ENCODE measurements around the gene GSE1. TPM values are rescaled to one million over a fixed set of nuclear protein-coding genes. Genes with fewer than 3 reads are reported as not detected.
A peak's percentile ranks its signal among the peaks of the same experiment; 100 is the strongest.

Gene GSE1
- total and polyA plus RNA-seq, 2 experiments from 2014 or later = 27.9 to 43.5 TPM

DNA sequence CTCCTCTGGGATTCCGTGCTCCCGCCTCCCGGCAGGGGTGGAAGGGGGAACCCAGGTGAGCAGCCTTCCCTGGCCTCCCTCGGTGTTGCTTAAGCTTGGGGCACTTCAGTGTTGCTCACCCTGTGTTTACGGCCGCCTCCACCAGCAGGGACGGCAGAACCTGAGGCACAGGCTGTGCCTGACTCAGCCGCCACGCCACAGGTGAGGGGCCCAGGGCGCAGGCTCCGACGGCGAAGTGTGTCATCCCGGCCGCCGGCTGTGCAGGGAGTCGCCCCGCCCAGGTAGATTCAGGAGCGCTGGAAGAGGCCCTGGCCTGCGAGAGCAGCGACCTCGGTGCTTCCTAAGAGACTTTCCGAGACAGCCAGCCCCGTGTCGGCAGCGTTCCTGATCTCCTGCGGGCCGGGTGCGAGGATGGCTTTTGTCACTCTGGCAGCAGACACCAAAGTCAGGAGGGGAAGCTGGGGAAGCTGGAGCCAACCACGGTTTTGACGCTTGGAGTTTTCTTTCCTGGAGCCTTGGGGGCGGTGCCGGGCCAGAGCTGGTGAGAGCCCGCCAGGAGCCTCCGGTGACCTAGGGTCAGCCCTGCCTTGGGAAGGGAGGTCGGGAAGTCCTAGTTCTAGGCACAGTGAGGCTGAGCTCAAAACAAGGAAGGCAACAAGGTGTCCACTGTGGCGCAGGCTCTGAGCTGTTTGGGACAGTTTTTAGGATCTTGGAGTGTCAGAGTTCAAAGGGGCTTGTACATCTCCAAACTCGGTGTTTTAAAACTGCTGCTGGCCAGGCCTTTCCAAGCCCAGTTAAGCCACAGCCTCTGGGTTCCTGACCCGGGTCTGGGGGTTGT is 2.1 kb downstream of the GSE1 start:
- Histone ChIP-seq H3K27ac (peak overlapping the region; percentile 99), H4K20me1 (ENCODE audit: insufficient read depth, poor library complexity, severe bottlenecking) (peaks cover 73% of the 10 kb centered on the region), H3K9me3 (ENCODE audit: low read depth) (no peaks in the 10 kb centered on the region), H3K9me2 (replicated peaks; ENCODE audit: insufficient read depth) (no peaks in the 10 kb centered on the region), H3K27me3 (no peaks in the 10 kb centered on the region), H3K36me3 (replicated peaks; ENCODE audit: insufficient read depth, low read depth) (no peaks in the 10 kb centered on the region), H3K79me2 (peaks cover 68% of the 10 kb centered on the region), H3K4me2 (peak overlapping the region; percentile 100), H3K4me3 (no peak overlapping the region), H2AFZ (no peak overlapping the region), H3K4me1 (ENCODE audit: insufficient read depth) (peaks cover 54% of the 10 kb centered on the region)
- TF ChIP-seq EZH2phosphoT487 (IDR thresholded peaks at IDR 0.05; ENCODE audit: low read depth, severe bottlenecking, unreplicated experiment) = no peak
- TF ChIP-seq EZH2 (IDR thresholded peaks at IDR 0.05; ENCODE audit: borderline replicate concordance) = no peak
- no peak for TF ChIP-seq CTCF (IDR thresholded peaks at IDR 0.05; ENCODE audit: poor library complexity)
- 20% methylated on average over 38 of the region's 39 CpGs for WGBS (ENCODE audit: low lambda C conversion rate, missing lambda C conversion rate)
- DNase-seq (ENCODE audit: low spot score) = peak; percentile 95

DNA sequence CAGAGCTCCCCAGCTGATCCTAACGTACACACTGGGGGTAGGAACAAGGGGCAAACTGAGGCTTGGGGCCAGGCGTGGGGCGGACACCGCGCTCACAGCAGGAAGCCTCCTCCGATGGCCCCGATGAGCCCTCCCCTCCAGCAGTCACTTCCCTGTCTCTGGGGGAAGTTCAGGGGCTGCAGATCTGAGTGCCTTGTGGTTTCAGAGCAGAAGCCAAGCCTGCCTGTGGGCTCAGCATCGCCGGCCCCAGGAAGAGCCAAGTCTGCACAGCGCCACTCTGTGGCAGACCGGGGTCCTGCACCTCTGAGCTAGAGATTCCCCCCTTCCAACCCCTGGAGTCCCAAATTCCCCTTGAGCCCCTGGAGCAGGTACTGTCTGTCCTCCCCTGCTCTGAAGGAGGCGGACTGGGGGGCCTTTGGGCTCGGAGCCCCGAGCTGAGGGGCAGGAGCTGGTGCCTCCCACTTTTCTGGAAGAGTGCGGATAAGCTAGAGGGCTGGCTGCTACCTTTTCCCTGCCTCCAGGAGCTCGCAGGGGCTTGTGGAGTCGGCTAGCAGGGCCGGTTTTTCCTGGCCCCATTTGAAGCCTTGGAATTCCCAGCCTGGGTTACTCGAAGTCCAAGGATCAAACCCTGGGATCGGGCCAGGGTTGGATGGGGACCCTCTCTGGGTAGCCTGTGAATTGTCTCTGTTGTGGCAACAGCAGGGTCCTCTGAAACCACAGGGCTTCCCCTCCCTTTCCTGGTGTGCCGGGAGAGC is 2.9 kb downstream of the GSE1 start:
- WGBS (ENCODE audit: low lambda C conversion rate, missing lambda C conversion rate) = 32% methylated on average over 21 of the region's 21 CpGs
- Histone ChIP-seq H3K36me3 (replicated peaks; ENCODE audit: insufficient read depth, low read depth) (no peaks in the 10 kb centered on the region), H3K9me2 (replicated peaks; ENCODE audit: insufficient read depth) (no peaks in the 10 kb centered on the region), H3K4me2 (peak overlapping the region; percentile 100), H3K4me1 (ENCODE audit: insufficient read depth) (peaks cover 49% of the 10 kb centered on the region), H3K27ac (peak overlapping the region; percentile 99), H3K9me3 (ENCODE audit: low read depth) (no peaks in the 10 kb centered on the region), H4K20me1 (ENCODE audit: insufficient read depth, poor library complexity, severe bottlenecking) (peaks cover 78% of the 10 kb centered on the region), H3K79me2 (peaks cover 74% of the 10 kb centered on the region), H2AFZ (no peak overlapping the region), H3K4me3 (no peak overlapping the region), H3K27me3 (no peaks in the 10 kb centered on the region)
- TF ChIP-seq CTCF (IDR thresholded peaks at IDR 0.05; ENCODE audit: poor library complexity) (peak; percentile 95), EZH2 (IDR thresholded peaks at IDR 0.05; ENCODE audit: borderline replicate concordance) (no peak)
- peak; percentile 90 for DNase-seq (ENCODE audit: low spot score)

- no peaks in the 10 kb centered on the region for H3K36me3 ChIP-seq (replicated peaks; ENCODE audit: insufficient read depth, low read depth)
These were observed 3.6 kb downstream of the GSE1 start for GRCh38 chr16:85616607-85617321.

More at GRCh38 chr16:85616607-85617321, 3.6 kb downstream of the GSE1 start:
- Histone ChIP-seq H3K4me3 (no peak overlapping the region), H3K4me1 (ENCODE audit: insufficient read depth) (peaks cover 49% of the 10 kb centered on the region), H3K4me2 (peak overlapping the region; percentile 100), H3K9me2 (replicated peaks; ENCODE audit: insufficient read depth) (no peaks in the 10 kb centered on the region), H3K79me2 (peaks cover 82% of the 10 kb centered on the region), H4K20me1 (ENCODE audit: insufficient read depth, poor library complexity, severe bottlenecking) (peaks cover 84% of the 10 kb centered on the region), H3K9me3 (ENCODE audit: low read depth) (no peaks in the 10 kb centered on the region), H3K27ac (peak overlapping the region; percentile 99), H2AFZ (no peak overlapping the region), H3K27me3 (no peaks in the 10 kb centered on the region)
- TF ChIP-seq EZH2 (IDR thresholded peaks at IDR 0.05; ENCODE audit: borderline replicate concordance) (no peak), EZH2phosphoT487 (IDR thresholded peaks at IDR 0.05; ENCODE audit: low read depth, severe bottlenecking, unreplicated experiment) (no peak), CTCF (IDR thresholded peaks at IDR 0.05; ENCODE audit: poor library complexity) (no peak)
- 56% methylated on average over 23 of the region's 28 CpGs for WGBS (ENCODE audit: low lambda C conversion rate, missing lambda C conversion rate)
- DNase-seq (ENCODE audit: low spot score) = no peak
